Measurements from ENCODE around the gene FAM149A. TPM values are rescaled to one million over a fixed set of nuclear protein-coding genes. Genes with fewer than 3 reads are reported as not detected.

The FAM149A gene
- total and polyA plus RNA-seq, 4 donors = 12.0 to 27.1 (median 15.0) TPM

DNA sequence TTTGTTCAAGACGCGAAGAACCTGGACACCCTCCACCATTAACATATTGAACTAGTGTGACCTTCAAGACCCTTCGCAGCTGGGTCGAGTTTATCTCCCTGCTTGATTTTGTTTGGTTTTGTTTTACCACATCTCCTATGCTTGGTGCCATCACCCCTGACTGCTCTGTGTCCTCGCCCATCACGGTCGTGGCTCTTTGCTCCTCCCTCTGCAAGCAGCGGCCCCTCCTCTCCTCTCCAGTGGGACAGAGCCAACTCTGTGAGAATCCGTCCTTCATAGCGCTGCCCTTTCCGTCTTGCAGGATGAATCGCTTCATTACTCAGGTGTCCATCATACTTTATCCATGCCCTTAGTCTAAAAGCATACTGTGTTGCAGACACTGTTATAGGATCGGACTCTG is 9.1 kb upstream of the FAM149A start:
- Histone ChIP-seq H3K4me3 (ENCODE audit: low read depth in 1 of 3, low read length in 3 of 3) (no peak overlapping the region), H3K36me3 (ENCODE audit: control insufficient read depth in 4 of 4, insufficient read depth in 3 of 4, low read depth in 1 of 4, low read length in 3 of 4) (no peaks in the 10 kb centered on the region), H3K4me1 (ENCODE audit: control insufficient read depth in 4 of 4, insufficient read depth in 4 of 4, low read length in 3 of 4) (no peaks in the 10 kb centered on the region), H3K9ac (ENCODE audit: low read depth in 1 of 2, low read length in 2 of 2) (no peak overlapping the region), H3K27ac (ENCODE audit: low read depth in 1 of 2, low read length in 2 of 2) (no peak overlapping the region), H3K27me3 (ENCODE audit: control insufficient read depth in 4 of 4, insufficient read depth in 4 of 4, low read length in 3 of 4) (no peaks in the 10 kb centered on the region), H3K9me3 (ENCODE audit: control insufficient read depth in 4 of 4, low read length in 3 of 4) (no peaks in the 10 kb centered on the region)
- 67% methylated on average over 13 of the region's 13 CpGs for WGBS
- no peak for DNase-seq (ENCODE audit: low spot score)
- TF ChIP-seq JUND (IDR thresholded peaks at IDR 0.05) (no peak), RAD21 (IDR thresholded peaks at IDR 0.05) (no peak), TAF1 (conservative IDR thresholded peaks at IDR 0.05) (no peak), SP1 (IDR thresholded peaks at IDR 0.05) (no peak), YY1 (IDR thresholded peaks at IDR 0.05) (no peak)
- TF ChIP-seq, protein P1, sequence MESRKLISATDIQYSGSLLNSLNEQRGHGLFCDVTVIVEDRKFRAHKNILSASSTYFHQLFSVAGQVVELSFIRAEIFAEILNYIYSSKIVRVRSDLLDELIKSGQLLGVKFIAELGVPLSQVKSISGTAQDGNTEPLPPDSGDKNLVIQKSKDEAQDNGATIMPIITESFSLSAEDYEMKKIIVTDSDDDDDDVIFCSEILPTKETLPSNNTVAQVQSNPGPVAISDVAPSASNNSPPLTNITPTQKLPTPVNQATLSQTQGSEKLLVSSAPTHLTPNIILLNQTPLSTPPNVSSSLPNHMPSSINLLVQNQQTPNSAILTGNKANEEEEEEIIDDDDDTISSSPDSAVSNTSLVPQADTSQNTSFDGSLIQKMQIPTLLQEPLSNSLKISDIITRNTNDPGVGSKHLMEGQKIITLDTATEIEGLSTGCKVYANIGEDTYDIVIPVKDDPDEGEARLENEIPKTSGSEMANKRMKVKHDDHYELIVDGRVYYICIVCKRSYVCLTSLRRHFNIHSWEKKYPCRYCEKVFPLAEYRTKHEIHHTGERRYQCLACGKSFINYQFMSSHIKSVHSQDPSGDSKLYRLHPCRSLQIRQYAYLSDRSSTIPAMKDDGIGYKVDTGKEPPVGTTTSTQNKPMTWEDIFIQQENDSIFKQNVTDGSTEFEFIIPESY (IDR thresholded peaks at IDR 0.05) = no peak
- TF ChIP-seq, protein P2, sequence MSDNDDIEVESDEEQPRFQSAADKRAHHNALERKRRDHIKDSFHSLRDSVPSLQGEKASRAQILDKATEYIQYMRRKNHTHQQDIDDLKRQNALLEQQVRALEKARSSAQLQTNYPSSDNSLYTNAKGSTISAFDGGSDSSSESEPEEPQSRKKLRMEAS (IDR thresholded peaks at IDR 0.05) = no peak

DNA sequence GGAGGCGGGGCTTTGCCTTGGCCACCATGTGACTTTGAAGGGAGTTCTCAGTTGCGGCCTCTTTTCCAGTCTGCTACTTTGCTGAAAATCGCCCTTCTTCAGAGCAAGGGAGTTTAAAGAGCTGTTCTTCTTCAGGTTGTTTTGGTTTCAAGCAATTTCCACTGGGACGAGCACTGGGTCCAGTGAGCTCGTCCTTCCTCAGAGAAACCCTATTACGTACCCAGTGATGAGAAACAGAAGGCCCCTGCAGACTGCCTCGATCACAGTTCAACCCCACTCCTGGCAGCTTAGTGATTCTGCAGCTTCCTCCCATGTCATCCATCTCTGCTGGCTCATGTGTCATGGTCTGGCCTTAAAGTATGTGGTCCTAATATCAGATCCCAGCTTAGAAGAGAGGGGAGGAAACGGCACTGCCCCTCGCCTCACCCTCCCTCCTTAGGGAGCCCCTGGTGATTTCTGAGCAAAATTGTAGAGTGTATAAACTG is 7.8 kb upstream of the FAM149A start:
- TF ChIP-seq, protein P3, sequence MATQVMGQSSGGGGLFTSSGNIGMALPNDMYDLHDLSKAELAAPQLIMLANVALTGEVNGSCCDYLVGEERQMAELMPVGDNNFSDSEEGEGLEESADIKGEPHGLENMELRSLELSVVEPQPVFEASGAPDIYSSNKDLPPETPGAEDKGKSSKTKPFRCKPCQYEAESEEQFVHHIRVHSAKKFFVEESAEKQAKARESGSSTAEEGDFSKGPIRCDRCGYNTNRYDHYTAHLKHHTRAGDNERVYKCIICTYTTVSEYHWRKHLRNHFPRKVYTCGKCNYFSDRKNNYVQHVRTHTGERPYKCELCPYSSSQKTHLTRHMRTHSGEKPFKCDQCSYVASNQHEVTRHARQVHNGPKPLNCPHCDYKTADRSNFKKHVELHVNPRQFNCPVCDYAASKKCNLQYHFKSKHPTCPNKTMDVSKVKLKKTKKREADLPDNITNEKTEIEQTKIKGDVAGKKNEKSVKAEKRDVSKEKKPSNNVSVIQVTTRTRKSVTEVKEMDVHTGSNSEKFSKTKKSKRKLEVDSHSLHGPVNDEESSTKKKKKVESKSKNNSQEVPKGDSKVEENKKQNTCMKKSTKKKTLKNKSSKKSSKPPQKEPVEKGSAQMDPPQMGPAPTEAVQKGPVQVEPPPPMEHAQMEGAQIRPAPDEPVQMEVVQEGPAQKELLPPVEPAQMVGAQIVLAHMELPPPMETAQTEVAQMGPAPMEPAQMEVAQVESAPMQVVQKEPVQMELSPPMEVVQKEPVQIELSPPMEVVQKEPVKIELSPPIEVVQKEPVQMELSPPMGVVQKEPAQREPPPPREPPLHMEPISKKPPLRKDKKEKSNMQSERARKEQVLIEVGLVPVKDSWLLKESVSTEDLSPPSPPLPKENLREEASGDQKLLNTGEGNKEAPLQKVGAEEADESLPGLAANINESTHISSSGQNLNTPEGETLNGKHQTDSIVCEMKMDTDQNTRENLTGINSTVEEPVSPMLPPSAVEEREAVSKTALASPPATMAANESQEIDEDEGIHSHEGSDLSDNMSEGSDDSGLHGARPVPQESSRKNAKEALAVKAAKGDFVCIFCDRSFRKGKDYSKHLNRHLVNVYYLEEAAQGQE (IDR thresholded peaks at IDR 0.05) = no peak
- TF ChIP-seq RAD21 (IDR thresholded peaks at IDR 0.05) = no peak
- TF ChIP-seq, protein P4, sequence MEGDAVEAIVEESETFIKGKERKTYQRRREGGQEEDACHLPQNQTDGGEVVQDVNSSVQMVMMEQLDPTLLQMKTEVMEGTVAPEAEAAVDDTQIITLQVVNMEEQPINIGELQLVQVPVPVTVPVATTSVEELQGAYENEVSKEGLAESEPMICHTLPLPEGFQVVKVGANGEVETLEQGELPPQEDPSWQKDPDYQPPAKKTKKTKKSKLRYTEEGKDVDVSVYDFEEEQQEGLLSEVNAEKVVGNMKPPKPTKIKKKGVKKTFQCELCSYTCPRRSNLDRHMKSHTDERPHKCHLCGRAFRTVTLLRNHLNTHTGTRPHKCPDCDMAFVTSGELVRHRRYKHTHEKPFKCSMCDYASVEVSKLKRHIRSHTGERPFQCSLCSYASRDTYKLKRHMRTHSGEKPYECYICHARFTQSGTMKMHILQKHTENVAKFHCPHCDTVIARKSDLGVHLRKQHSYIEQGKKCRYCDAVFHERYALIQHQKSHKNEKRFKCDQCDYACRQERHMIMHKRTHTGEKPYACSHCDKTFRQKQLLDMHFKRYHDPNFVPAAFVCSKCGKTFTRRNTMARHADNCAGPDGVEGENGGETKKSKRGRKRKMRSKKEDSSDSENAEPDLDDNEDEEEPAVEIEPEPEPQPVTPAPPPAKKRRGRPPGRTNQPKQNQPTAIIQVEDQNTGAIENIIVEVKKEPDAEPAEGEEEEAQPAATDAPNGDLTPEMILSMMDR (IDR thresholded peaks at IDR 0.05; ENCODE audit: low read depth, low read length, missing input control) = no peak
- TF ChIP-seq SP1 (IDR thresholded peaks at IDR 0.05) = no peak
- no peak for TF ChIP-seq HNF4G (IDR thresholded peaks at IDR 0.05)
- TF ChIP-seq, protein P5, sequence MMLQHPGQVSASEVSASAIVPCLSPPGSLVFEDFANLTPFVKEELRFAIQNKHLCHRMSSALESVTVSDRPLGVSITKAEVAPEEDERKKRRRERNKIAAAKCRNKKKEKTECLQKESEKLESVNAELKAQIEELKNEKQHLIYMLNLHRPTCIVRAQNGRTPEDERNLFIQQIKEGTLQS (IDR thresholded peaks at IDR 0.05) = no peak
- TF ChIP-seq TAF1 (conservative IDR thresholded peaks at IDR 0.05) = no peak
- TF ChIP-seq, protein P2 (IDR thresholded peaks at IDR 0.05) = no peak
- TF ChIP-seq RXRA (IDR thresholded peaks at IDR 0.05) = no peak
- TF ChIP-seq HNF4A (conservative IDR thresholded peaks at IDR 0.05) = no peak
- TF ChIP-seq, protein P1 (IDR thresholded peaks at IDR 0.05) = no peak
- no peak for TF ChIP-seq NR2F2 (IDR thresholded peaks at IDR 0.05)
- no peak for TF ChIP-seq FOXA1 (IDR thresholded peaks at IDR 0.05)
- Histone ChIP-seq H3K27me3 (ENCODE audit: control insufficient read depth in 4 of 4, insufficient read depth in 4 of 4, low read length in 3 of 4) (no peaks in the 10 kb centered on the region), H3K27ac (ENCODE audit: low read depth in 1 of 2, low read length in 2 of 2) (no peak overlapping the region), H3K36me3 (ENCODE audit: control insufficient read depth in 4 of 4, insufficient read depth in 3 of 4, low read depth in 1 of 4, low read length in 3 of 4) (no peaks in the 10 kb centered on the region), H3K9ac (ENCODE audit: low read depth in 1 of 2, low read length in 2 of 2) (no peak overlapping the region), H3K4me3 (ENCODE audit: low read depth in 1 of 3, low read length in 3 of 3) (no peak overlapping the region), H3K4me1 (ENCODE audit: control insufficient read depth in 4 of 4, insufficient read depth in 4 of 4, low read length in 3 of 4) (no peaks in the 10 kb centered on the region), H3K9me3 (ENCODE audit: control insufficient read depth in 4 of 4, low read length in 3 of 4) (no peaks in the 10 kb centered on the region)
- WGBS = 82% methylated on average over 9 of the region's 9 CpGs
- DNase-seq (ENCODE audit: low spot score) = no peak

Data from liver (tissue), 9 donors.